A549 treated with RU486 at 1 μM for 4 hours (cell line): Measurements from ENCODE around the gene KRT8. TPM values are rescaled to one million over a fixed set of nuclear protein-coding genes. Genes with fewer than 3 reads are reported as not detected.

Experiments used
- total RNA-seq: library from RNA; stranded (reverse); fragments of 200-300 nt; extraction: Qiagen RNA extraction; gene quantifications from 5 replicates; pipeline ENCODE4 v1.2.3, GENCODE V29; 2022; ENCODE audit warnings: low read depth

The KRT8 gene
- total RNA-seq: 2,919 to 3,631 TPM (median 3,474 TPM) in 5 replicates

DNA sequence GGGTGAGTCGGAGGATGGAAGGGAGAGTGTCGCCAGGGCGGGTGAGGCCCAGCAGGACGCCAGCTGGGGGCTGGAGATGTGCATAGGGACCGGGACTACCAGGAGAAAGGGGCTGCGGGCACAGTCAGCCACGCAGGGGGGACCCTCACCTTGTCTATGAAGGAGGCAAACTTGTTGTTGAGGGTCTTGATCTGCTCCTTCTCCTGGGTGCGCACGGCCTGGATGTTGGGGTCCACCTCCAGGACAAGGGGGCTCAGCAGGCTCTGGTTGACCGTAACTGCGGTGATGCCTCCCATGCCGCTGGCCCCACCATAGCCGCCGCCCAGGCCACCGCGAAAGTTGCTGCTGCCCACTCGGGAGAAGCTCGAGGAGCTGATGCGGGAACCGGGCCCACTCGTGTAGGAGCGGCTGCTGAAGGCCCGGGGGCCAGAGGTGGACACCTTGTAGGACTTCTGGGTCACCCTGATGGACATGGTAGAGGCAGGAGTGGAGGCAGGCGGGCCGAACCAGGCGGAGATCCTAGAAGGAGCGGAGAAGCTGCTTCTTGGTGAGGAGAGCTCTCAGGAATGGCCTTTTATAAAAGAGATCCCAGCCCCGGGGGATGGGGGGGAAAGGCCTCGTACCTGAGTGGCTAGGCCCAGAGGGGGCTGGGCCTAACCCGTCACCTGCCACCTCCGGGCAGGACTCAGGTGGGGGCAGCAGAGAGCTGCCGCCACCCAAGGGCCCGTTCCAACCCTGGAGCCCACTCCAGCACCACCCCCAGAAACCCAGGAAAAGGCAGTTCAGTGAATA, at the start of gene KRT8:
TSS of gene KRT8 (minus strand) at position 568 of the 792 bp plus-strand sequence. CDS start at position 473, 95 bp downstream.

DNA sequence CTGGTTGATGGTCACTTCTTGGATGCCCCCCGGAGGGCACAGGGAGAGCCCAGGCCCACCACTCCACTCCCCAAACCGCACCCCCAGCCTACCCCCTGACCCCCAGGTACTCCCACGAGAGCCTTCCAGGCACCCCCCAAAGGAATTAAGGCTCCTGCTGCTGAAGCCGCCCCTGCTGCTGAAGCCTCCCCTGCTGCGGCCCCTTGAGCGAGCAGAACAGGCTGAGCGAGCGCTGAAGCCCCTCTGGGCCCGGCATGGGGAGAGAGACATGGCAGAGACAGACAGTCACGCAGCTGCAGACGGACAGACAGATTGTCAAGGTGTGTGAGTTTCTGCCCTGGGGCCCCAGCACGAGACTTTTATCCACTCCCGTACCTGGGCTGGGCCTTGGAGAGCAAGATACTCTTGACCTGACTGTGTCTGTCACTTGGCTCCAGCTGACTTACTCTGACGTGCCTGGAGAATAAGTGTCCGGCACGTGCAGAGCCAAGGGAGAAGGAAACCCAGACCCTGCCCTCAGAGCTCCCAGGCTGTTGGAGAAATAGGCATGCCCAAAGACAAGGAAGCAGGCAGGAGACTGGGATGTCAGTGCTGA, 56.1 kb downstream of the KRT8 start, which contains the start of gene KRT78:
TSS of gene KRT78 (minus strand) at position 334 of the 595 bp plus-strand sequence. CDS start at position 270, 64 bp downstream.

Other genes with a start within 250 kb of the KRT8 start
- not detected in 5 replicates for gene KRT1, start 224.7 kb downstream of the KRT8 start, total RNA-seq
- gene KRT77, start 201.6 kb downstream of the KRT8 start, total RNA-seq: not detected in 5 replicates
- gene KRT76, start 127.7 kb downstream of the KRT8 start, total RNA-seq: not detected in 5 replicates
- gene KRT3, start 109.0 kb downstream of the KRT8 start, total RNA-seq: 0.05 to 0.08 TPM (median 0.07 TPM) in 3 of 5 replicates, not detected in the others
- 2.6 to 4.3 TPM (median 3.1 TPM) in 5 replicates for gene KRT4, start 91.0 kb downstream of the KRT8 start, total RNA-seq
- gene KRT79, start 70.8 kb downstream of the KRT8 start, total RNA-seq: 0.21 TPM in 2 of 5 replicates, not detected in the others
- 0.08 TPM in 1 of 5 replicates, not detected in the others for gene KRT78, start 56.1 kb downstream of the KRT8 start, total RNA-seq
- 2,005 to 2,508 TPM (median 2,382 TPM) in 5 replicates for gene KRT18, start 44.0 kb upstream of the KRT8 start, total RNA-seq
- gene EIF4B, start 101.4 kb upstream of the KRT8 start, total RNA-seq: 250 to 434 TPM (median 269 TPM) in 5 replicates
- gene TNS2, start 145.0 kb upstream of the KRT8 start, total RNA-seq: 10.0 to 20.4 TPM (median 17.8 TPM) in 5 replicates
- gene SPRYD3, start 174.3 kb upstream of the KRT8 start, total RNA-seq: 32.4 to 37.0 TPM (median 36.1 TPM) in 5 replicates
- gene IGFBP6, start 192.6 kb upstream of the KRT8 start, total RNA-seq: 148 to 244 TPM (median 232 TPM) in 5 replicates
- gene SOAT2, start 198.4 kb upstream of the KRT8 start, total RNA-seq: 0.15 to 0.29 TPM (median 0.23 TPM) in 5 replicates